DMS53 (cell line): ENCODE data around the gene SQSTM1.
"Not testable (repeated sequence)": the region's sequence is repeated elsewhere in the genome, so short reads cannot be mapped to it uniquely, and the experiment has no call there.

Experiments
- DNase-seq: peaks from one replicate; lab custom pipeline; 2025; lab: John Stamatoyannopoulos, UW

The SQSTM1 gene

GRCh38 chr5:179858586-179859427 lies 38.1 kb downstream of the SQSTM1 start, which contains the start of gene MRNIP:
TSS of gene MRNIP (minus strand) at chr5:179858817. CDS start at chr5:179858796, 21 bp downstream.
- peak; percentile 99 for DNase-seq

GRCh38 chr5:179860301-179860700 lies 39.6 kb downstream of the SQSTM1 start:
- DNase-seq = peak; percentile 62

- DNase-seq = peak; percentile 19
These were observed 41.6 kb downstream of the SQSTM1 start for GRCh38 chr5:179862296-179862695.

GRCh38 chr5:179862891-179863290 lies 42.2 kb downstream of the SQSTM1 start:
- DNase-seq = no peak

- no peak for DNase-seq
These were observed 42.9 kb downstream of the SQSTM1 start for GRCh38 chr5:179863449-179864085.

GRCh38 chr5:179864686-179865085 lies 44.0 kb downstream of the SQSTM1 start:
- DNase-seq = no peak

- DNase-seq = no peak
These were observed 45.0 kb downstream of the SQSTM1 start for GRCh38 chr5:179865491-179866240.

GRCh38 chr5:179866241-179867078 lies 45.8 kb downstream of the SQSTM1 start:
- DNase-seq = peak; percentile 15

GRCh38 chr5:179867079-179867465 lies 46.4 kb downstream of the SQSTM1 start:
- no peak for DNase-seq

GRCh38 chr5:179867476-179867875 lies 46.8 kb downstream of the SQSTM1 start:
- no peak for DNase-seq

GRCh38 chr5:179868541-179868940 lies 47.8 kb downstream of the SQSTM1 start:
- no peak for DNase-seq

GRCh38 chr5:179869101-179869500 lies 48.4 kb downstream of the SQSTM1 start:
- no peak for DNase-seq

GRCh38 chr5:179869641-179870402 lies 49.1 kb downstream of the SQSTM1 start:
- no peak for DNase-seq

GRCh38 chr5:179870403-179870903 lies 49.7 kb downstream of the SQSTM1 start:
- DNase-seq = peak; percentile 46

- no peak for DNase-seq
These were observed 50.2 kb downstream of the SQSTM1 start for GRCh38 chr5:179870952-179871351.

GRCh38 chr5:179871533-179871932 lies 50.8 kb downstream of the SQSTM1 start:
- not testable (repeated sequence) for DNase-seq

GRCh38 chr5:179872055-179872827 lies 51.5 kb downstream of the SQSTM1 start:
- DNase-seq = no peak

GRCh38 chr5:179872828-179873575 lies 52.3 kb downstream of the SQSTM1 start:
- DNase-seq = no peak

GRCh38 chr5:179873588-179874110 lies 52.9 kb downstream of the SQSTM1 start:
- DNase-seq = no peak
